Neural cell (in vitro differentiated cells): ENCODE results near the gene GPS2. TPM values are rescaled to one million over a fixed set of nuclear protein-coding genes. Genes with fewer than 3 reads are reported as not detected.
"Not testable (repeated sequence)": the region's sequence is repeated elsewhere in the genome, so short reads cannot be mapped to it uniquely, and the experiment has no call there.

ENCODE experiments used
- H2AFZ ChIP-seq: fragments of 200-600, 300-800 bp; sonication (generic), shearing (Covaris generic); 2 replicates; pipeline ENCODE4 v1.6.0; 2014; ENCODE audit warnings: low read depth, mild to moderate bottlenecking, antibody characterized with exemption, low read length, moderate library complexity
- H3F3A ChIP-seq: fragments of 200-600 bp; shearing (Covaris generic); 2 replicates; pipeline ENCODE4 v1.6.1; 2016; ENCODE audit warnings: mild to moderate bottlenecking, moderate library complexity, mixed read lengths, antibody characterized with exemption, low read length; ENCODE audit not compliant: insufficient read depth, poor library complexity, severe bottlenecking
- H3K27ac ChIP-seq: fragments of 200-600, 300-800 bp; sonication (generic), shearing (Covaris generic); 2 replicates; pipeline ENCODE4 v1.5.1; 2014; ENCODE audit warnings: mild to moderate bottlenecking, low read length, moderate library complexity
- H3K27me3 ChIP-seq: fragments of 300-800, 200-600 bp; sonication (generic), shearing (Covaris generic); 2 replicates; pipeline ENCODE4 v1.6.0; 2014; ENCODE audit warnings: mild to moderate bottlenecking, low read depth, low read length, moderate library complexity; ENCODE audit not compliant: insufficient read depth
- H3K36me3 ChIP-seq: fragments of 300-800, 200-600 bp; sonication (generic), shearing (Covaris generic); 2 replicates; pipeline ENCODE4 v1.5.1; 2014; ENCODE audit warnings: mild to moderate bottlenecking, antibody characterized with exemption, low read length, moderate library complexity; ENCODE audit not compliant: insufficient read depth
- H3K4me2 ChIP-seq: fragments of 300-800, 200-600 bp; sonication (generic), shearing (Covaris generic); 2 replicates; pipeline ENCODE4 v1.6.0; 2014; ENCODE audit warnings: mild to moderate bottlenecking, low read length
- H3K4me3 ChIP-seq: fragments of 300-800, 200-600 bp; sonication (generic), shearing (Covaris generic); 2 replicates; pipeline ENCODE4 v1.5.1; 2014; ENCODE audit warnings: mild to moderate bottlenecking, low read length, moderate library complexity
- H3K79me2 ChIP-seq: fragments of 200-600 bp; shearing (Covaris generic); replicated peaks from 2 replicates; pipeline ENCODE4 v1.6.0; 2014; ENCODE audit warnings: mild to moderate bottlenecking, low read length, moderate library complexity; ENCODE audit not compliant: insufficient read depth
- H3K9ac ChIP-seq: fragments of 300-800, 200-600 bp; sonication (generic), shearing (Covaris generic); 2 replicates; pipeline ENCODE4 v1.6.1; 2016; ENCODE audit warnings: mild to moderate bottlenecking, low read length, mixed read lengths
- H3K9me2 ChIP-seq: fragments of 200-600 bp; shearing (Covaris generic); 2 replicates; pipeline ENCODE4 v1.6.1; 2016; ENCODE audit warnings: mild to moderate bottlenecking, low read length, mixed read lengths; ENCODE audit not compliant: insufficient read depth
- H3K9me3 ChIP-seq: fragments of 200-600, 300-800 bp; sonication (generic), shearing (Covaris generic); 2 replicates; pipeline ENCODE4 v1.6.1; 2016; ENCODE audit warnings: mild to moderate bottlenecking, mixed run types, low read length, moderate library complexity, mixed read lengths
- H4K20me1 ChIP-seq: fragments of 200-600 bp; shearing (Covaris generic); 2 replicates; pipeline ENCODE4 v1.6.1; 2016; ENCODE audit warnings: mild to moderate bottlenecking, mixed run types; ENCODE audit not compliant: insufficient read depth
- EP300 ChIP-seq: fragments of 450-650 bp; conservative IDR thresholded peaks from 2 replicates; pipeline ENCODE4 v1.6.1; 2014; ENCODE audit warnings: antibody characterized with exemption, mild to moderate bottlenecking, moderate library complexity; ENCODE audit not compliant: poor library complexity, severe bottlenecking
- EZH2 ChIP-seq: fragments of 200-600, 300-800 bp; shearing (Covaris generic), sonication (generic); IDR thresholded peaks from 2 replicates; pipeline ENCODE4 v1.6.1; 2014; ENCODE audit warnings: antibody characterized with exemption, low read length, borderline replicate concordance, mild to moderate bottlenecking; ENCODE audit not compliant: insufficient read depth, poor library complexity, severe bottlenecking
- MXI1 ChIP-seq: fragments of 450-650 bp; conservative IDR thresholded peaks from 2 replicates; pipeline ENCODE4 v1.6.1; 2014; ENCODE audit warnings: antibody characterized with exemption, mild to moderate bottlenecking; ENCODE audit not compliant: poor library complexity, severe bottlenecking
- POLR2AphosphoS5 ChIP-seq: IDR thresholded peaks from 2 replicates; pipeline ENCODE4 v1.6.1; 2012
- RAD21 ChIP-seq: fragments of 450-650 bp; conservative IDR thresholded peaks from 2 replicates; pipeline ENCODE4 v1.6.1; 2014; ENCODE audit warnings: antibody characterized with exemption, mild to moderate bottlenecking, moderate library complexity
- SMC3 ChIP-seq: fragments of 450-650 bp; conservative IDR thresholded peaks from 2 replicates; pipeline ENCODE4 v1.6.1; 2014; ENCODE audit warnings: antibody characterized with exemption, mild to moderate bottlenecking, moderate library complexity; ENCODE audit not compliant: poor library complexity
- TAF1 ChIP-seq: IDR thresholded peaks from 2 replicates; pipeline ENCODE4 v1.6.1; 2012; ENCODE audit warnings: low read depth
- polyA plus RNA-seq: library from polyadenylated mRNA; depleted of rRNA; stranded (reverse); fragments of >200 nt; gene quantifications from 2 replicates; pipeline ENCODE4 v1.2.3, GENCODE V29; 2014
- TF ChIP-seq, protein P1 (sequence below): fragments of 450-650 bp; IDR thresholded peaks from 2 replicates; pipeline ENCODE4 v1.5.1; 2014; ENCODE audit warnings: antibody characterized with exemption, mild to moderate bottlenecking, moderate library complexity; ENCODE audit not compliant: poor library complexity, severe bottlenecking
- TF ChIP-seq, protein P2 (sequence below): IDR thresholded peaks from 2 replicates; pipeline ENCODE4 v1.6.1; 2012; ENCODE audit warnings: borderline replicate concordance

Gene GPS2
- polyA plus RNA-seq, 1 donor from 2014 or later, result 108 TPM

DNA sequence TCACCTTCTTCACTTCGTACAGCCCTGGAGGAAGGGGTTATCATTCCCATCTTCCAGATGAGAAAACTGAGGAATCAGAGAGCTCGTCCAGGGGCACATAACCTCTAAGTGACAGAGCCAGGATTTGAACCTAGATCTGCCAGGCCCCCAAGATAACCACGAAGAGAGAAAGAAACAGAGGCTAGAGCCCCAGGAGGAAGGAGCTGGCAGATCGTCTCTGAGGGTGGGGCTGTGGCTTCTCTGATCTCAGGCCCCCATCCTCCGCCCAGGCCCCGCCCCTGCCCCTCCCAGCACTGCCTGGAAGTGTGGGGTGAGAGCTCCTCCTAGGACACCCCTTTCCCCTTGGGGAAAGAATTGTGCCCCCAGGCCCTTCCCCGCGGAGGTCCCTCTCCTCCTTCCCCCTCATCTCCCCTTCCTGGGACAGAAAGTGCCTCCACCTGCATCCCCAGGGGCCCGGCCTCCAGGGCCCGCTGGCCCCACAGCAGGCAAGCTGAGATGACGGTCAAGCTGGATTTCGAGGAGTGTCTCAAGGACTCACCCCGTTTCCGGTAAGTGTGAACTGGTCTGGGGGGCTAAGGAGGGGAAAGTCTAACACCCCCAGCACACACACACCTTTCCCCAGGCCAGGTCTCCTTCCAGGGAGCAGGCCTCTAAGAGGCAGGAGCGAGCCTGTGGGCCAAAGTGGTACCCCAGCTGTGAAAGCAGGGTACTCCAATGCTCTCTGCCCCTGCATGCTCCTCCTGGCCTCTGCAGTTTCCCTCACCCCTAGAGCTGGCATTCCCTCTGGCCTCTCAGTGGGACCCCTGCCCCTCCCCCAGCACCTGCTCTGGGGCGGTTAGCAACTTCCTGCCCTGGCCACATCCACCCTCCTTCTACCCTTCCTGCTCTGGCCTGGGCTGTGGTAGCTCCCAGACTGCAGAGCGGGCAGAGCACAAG is 21.3 kb upstream of the GPS2 start, which contains the start of gene ACAP1:
TSS of gene ACAP1 (plus strand) at position 290 of the 936 bp plus-strand sequence. CDS start at position 496, 206 bp downstream.
- no peaks in the 10 kb centered on the region for H3K9me2 ChIP-seq
- H3K4me3 ChIP-seq, result no peak within 1 kb of the TSS
- no peak within 1 kb of the TSS for H2AFZ ChIP-seq
- no peak within 1 kb of the TSS for H3K4me2 ChIP-seq
- H3K79me2 ChIP-seq, result no peaks in the 10 kb centered on the region
- no peak within 1 kb of the TSS for H3K27ac ChIP-seq
- no peaks in the 10 kb centered on the region for H4K20me1 ChIP-seq
- H3K27me3 ChIP-seq, result no peaks in the 10 kb centered on the region
- H3K9me3 ChIP-seq, result no peaks in the 10 kb centered on the region
- no peaks in the 10 kb centered on the region for H3F3A ChIP-seq
- no peaks in the 10 kb centered on the region for H3K36me3 ChIP-seq
- H3K9ac ChIP-seq, result no peak within 1 kb of the TSS
- TF ChIP-seq SMC3, result no peak
- no peak for TF ChIP-seq RAD21
- TF ChIP-seq POLR2AphosphoS5, result no peak
- TF ChIP-seq, protein P1, sequence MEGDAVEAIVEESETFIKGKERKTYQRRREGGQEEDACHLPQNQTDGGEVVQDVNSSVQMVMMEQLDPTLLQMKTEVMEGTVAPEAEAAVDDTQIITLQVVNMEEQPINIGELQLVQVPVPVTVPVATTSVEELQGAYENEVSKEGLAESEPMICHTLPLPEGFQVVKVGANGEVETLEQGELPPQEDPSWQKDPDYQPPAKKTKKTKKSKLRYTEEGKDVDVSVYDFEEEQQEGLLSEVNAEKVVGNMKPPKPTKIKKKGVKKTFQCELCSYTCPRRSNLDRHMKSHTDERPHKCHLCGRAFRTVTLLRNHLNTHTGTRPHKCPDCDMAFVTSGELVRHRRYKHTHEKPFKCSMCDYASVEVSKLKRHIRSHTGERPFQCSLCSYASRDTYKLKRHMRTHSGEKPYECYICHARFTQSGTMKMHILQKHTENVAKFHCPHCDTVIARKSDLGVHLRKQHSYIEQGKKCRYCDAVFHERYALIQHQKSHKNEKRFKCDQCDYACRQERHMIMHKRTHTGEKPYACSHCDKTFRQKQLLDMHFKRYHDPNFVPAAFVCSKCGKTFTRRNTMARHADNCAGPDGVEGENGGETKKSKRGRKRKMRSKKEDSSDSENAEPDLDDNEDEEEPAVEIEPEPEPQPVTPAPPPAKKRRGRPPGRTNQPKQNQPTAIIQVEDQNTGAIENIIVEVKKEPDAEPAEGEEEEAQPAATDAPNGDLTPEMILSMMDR, result no peak
- TF ChIP-seq EP300, result no peak
- TF ChIP-seq, protein P2, sequence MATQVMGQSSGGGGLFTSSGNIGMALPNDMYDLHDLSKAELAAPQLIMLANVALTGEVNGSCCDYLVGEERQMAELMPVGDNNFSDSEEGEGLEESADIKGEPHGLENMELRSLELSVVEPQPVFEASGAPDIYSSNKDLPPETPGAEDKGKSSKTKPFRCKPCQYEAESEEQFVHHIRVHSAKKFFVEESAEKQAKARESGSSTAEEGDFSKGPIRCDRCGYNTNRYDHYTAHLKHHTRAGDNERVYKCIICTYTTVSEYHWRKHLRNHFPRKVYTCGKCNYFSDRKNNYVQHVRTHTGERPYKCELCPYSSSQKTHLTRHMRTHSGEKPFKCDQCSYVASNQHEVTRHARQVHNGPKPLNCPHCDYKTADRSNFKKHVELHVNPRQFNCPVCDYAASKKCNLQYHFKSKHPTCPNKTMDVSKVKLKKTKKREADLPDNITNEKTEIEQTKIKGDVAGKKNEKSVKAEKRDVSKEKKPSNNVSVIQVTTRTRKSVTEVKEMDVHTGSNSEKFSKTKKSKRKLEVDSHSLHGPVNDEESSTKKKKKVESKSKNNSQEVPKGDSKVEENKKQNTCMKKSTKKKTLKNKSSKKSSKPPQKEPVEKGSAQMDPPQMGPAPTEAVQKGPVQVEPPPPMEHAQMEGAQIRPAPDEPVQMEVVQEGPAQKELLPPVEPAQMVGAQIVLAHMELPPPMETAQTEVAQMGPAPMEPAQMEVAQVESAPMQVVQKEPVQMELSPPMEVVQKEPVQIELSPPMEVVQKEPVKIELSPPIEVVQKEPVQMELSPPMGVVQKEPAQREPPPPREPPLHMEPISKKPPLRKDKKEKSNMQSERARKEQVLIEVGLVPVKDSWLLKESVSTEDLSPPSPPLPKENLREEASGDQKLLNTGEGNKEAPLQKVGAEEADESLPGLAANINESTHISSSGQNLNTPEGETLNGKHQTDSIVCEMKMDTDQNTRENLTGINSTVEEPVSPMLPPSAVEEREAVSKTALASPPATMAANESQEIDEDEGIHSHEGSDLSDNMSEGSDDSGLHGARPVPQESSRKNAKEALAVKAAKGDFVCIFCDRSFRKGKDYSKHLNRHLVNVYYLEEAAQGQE, result no peak
- TF ChIP-seq EZH2, result no peak
- TF ChIP-seq MXI1, result no peak
- no peak for TF ChIP-seq TAF1

DNA sequence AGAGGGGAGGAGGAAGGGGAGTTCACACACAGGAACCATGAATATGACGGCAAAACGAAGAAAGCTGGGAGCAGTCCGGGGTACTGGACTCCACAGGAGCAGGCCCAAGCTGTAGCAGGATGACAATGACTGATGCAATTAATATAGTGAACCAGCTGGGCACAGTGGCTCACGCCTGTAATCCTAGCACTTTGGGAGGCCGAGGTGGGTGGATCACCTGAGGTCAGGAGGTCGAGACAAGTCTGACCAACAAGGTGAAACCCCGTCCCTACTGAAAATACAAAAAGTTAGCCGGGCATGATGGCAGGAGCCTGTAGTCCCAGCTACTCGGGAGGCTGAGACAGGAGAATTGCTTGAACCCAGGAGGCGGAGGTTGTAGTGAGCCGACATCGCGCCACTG is 20.6 kb upstream of the GPS2 start:
- not testable (repeated sequence) for H4K20me1 ChIP-seq, H3K4me3 ChIP-seq, H3K27me3 ChIP-seq, H3K9ac ChIP-seq, H3K27ac ChIP-seq, H2AFZ ChIP-seq, H3K36me3 ChIP-seq, H3K79me2 ChIP-seq, H3K4me2 ChIP-seq, H3K9me2 ChIP-seq, H3F3A ChIP-seq, H3K9me3 ChIP-seq
